NCI-H2107 treated with DMSO at 0.1 percent for 48 hours (cell line): ENCODE data around the gene ZNF496.
"Not testable (repeated sequence)": the region's sequence is repeated elsewhere in the genome, so short reads cannot be mapped to it uniquely, and the experiment has no call there.

Experiments used
- DNase-seq: peaks from one replicate; lab custom pipeline; 2025; ENCODE audit not compliant: unreplicated experiment; lab: John Stamatoyannopoulos, UW

The ZNF496 gene

DNA sequence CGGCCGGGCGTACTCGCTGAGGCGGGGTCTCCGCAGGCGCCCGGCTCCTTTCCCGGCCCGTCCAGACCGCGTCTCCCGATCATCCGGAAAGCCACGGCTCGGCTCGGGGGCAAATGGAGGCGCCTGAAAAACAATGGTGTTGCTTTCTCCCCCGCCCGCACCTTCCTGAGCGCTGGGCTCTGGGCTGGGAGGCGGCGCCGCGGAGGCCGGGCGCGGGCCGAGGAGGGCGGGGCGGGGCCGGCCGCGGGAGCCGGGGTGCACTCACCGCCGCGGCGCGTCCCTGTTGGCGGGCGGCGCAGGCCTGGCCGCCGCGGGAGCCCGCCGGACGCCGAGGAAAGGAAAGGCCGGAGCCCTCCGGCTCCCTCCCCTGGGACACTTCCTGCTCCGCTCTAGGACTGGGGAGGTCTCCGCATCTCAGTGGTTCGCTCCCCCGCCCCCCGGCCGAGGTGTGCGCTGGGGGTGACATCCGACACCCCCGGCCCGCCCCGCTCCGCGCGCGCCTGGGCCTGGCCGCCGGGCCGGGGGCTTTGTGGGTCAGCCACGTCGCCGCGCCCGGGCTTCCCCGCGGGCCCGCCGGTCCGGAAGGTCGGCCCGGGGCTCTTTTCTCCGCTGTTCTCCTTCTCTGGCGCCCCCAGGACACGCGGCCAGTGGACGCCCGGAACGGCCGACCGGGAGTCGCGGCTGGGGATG is at the start of gene ZNF496:
Gene ZNF496 (minus strand): TSS at position 343 of the 690 bp plus-strand sequence. CDS start 2,289 bp downstream, outside the sequence.
- DNase-seq, result peak; percentile 72

DNA sequence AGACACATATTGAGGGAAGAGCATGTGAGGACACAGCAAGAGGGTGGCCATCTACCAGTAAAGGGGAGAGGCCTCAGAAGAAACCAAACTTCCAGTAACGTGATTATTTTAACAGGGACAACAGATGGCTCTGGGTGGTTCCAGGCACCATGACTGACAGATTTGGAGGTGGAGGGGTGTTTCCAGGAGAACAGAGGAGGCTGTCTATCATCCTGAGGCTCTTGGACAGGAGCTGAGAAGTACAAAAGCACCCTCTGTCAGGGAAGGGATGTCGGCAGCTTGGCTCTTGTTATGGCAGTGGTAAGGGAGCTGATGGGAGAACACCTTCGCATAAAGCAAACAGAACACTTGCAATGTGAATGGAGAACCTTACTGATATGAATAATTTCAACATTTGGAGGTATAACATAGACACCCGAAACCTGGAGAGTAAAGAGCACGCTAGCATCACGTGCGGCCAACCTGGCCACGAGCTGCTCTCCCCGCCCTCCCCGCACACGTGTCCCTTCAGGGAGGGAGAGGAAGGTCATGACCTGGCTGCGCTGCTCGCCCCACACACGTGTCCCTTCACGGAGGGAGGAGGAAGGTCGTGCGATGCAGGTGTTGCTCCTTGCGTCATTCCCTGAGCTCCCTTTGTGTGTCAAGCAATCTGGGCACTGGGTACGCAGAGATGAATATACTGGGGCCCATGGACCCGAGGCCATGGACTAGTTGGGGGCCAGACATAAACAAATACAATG is 46.8 kb upstream of the ZNF496 start:
- no peak for DNase-seq

DNA sequence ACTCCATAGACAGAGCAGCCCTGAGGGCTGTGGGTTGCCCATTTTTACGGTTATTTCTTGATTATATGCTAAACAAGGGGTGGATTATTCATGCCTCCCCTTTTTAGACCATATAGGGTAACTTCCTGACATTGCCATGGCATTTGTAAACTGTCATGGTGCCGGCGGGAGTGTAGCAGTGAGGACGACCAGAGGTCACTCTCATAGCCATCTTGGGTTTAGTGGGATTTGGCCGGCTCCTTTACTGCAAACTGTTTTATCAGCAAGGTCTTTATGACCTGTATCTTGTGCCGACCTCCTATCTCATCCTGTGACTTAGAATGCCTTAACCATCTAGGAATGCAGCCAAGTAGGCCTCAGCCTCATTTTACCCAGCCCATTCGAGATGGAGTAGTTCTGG is 46.0 kb upstream of the ZNF496 start:
- DNase-seq, result not testable (repeated sequence)

DNA sequence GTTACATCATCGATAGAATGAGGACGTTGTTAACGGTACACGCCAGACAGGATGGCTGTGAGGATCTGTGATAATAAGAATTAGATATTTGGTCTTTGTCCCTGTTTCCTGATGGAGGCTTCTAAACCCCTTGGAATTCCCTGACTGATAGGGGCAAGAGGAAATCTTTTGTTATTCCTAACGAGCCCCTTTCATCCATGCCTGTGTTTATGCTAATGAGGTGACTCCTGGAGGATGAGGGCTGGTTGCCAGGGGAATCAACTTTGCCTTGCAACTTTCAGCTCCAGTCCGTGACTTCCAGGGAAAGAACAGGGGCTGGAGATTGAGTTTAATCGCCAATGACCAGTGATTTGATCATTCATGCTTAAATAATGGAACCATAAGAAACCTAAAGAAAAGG is 45.0 kb upstream of the ZNF496 start:
- no peak for DNase-seq

DNA sequence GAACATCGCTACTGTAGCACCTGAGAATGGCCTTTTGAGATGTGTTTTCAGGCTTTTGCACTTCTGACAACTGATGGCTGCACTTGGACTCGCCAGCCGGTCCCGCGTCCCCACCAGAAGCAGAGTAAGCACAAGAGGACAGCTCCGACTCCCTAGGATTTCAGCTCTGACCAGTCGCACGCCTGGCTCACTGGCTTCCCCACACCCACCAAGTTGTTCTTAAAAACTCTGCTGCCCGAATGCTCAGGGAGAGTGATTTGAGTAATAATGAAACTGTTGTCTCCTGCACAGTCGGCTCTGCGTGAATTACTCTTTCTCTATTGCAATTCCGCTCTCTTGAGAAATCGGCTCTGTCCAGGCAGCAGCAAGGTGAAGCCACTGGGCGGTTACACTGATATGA is 44.1 kb upstream of the ZNF496 start:
- DNase-seq, result no peak

DNA sequence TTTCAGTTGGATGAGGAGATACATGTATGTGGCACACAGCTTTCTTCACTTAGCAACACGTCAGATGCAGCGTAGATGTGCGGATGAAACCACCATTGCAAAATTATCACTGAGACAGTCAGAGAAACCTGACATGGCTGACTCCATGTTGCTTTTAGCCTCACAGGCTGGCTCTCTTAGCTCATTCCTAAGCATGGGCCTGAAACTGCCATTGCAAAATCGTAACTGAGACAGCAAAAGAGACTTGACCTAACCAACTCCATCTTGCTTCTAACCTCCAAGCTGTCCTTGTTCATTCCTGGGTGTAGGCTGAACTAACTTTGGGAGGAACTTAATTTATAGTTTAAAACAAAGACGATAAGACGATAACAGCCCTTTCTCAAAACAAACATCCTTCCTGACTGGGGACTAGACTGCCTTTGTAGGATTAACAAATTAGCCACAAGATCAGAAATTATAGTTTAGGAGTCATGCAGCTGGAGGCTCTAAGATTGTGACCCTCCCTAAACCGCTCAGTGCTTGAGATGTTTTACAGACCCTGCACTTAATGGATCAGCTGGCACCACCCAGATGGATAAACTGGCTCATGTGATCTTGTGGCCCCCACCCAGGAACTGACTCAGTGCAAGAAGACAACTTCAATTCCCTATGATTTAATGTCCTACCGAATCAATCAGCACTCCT is 43.1 kb upstream of the ZNF496 start:
- not testable (repeated sequence) for DNase-seq

DNA sequence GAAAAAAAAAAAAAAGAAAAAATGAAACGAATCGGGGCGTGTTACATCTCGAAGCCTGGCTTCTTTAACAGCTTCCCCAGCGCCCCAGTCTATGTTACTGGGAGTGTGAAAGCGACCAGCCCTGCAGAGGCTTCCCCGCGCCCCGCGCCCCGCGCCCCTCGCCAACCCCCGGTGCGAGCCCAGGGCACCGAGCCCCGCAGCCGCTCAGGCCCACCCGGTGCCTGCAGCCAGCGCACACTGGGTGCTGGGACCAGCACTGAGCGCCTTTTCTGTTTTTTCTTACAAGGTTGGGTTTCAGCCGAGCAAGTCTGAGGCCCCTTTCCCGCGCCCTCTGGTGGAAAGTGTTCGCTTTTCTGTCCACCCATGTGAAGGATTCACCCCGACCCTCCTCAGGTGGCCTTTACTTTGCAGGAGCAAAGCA is 42.1 kb upstream of the ZNF496 start:
- DNase-seq, result no peak

DNA sequence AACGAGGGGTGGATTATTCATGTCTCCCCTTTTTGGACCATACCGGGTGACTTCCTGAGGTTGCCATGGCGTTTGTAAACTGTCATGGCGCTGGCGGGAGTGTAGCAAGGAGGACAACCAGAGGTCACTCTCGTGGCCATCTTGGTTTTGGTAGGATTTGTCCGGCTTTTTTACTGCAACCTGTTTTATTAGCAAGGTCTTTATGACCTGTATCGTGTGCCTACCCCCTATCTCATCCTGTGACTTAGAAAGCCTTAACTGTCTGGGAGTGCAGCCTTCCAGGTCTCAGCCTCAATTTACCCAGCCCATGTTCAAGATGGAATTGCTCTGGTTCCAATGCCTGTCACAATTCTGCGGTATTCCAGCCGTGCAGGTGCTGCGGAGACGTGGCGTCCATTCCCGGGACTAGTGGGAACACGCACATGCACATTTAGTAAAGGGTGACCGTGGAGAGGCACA is 40.2 kb upstream of the ZNF496 start:
- no peak for DNase-seq

DNA sequence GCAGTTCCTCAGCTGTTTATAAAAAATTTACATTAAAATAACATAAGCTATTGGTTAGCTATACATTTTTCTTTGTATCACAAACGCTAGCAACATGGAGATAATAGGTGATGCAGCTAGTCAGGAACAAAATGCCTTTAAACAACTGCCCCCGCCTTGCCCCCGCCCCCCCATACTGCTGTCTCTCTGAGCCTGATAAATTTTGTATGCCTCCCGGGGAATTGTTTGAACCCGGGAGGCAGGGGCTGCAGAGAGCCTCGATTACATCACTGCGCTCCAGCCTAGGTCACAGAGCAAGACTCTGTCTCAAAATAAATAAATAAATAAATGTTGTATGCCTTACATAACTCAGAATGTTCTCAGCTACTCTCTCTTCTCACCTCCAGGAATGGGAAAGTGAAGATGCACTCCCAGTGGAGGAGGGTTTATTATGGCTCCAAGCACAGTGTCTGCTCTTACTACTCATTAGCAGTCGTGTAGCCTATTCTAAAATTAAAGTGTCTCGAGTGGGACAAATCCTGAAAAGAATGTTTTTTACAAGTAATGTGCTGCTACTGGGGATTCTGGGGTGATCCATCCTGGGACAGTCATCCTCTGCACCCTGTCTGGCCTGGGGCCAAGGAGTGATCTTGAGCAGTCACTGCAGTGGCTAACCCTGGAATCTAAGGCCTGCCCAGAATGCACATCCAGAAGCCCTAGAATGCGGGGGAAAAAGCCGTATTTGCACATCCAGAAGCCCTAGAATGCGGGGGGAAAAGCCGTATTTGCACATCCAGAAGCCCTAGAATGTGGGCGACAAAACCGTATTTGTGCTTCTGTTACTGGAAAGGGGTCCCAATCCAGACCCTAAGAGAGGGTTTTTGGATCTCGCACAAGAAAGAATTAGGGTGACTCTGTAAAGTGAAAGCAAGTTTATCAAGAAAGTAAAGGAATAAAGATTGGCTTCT is 39.4 kb upstream of the ZNF496 start:
- no peak for DNase-seq

DNA sequence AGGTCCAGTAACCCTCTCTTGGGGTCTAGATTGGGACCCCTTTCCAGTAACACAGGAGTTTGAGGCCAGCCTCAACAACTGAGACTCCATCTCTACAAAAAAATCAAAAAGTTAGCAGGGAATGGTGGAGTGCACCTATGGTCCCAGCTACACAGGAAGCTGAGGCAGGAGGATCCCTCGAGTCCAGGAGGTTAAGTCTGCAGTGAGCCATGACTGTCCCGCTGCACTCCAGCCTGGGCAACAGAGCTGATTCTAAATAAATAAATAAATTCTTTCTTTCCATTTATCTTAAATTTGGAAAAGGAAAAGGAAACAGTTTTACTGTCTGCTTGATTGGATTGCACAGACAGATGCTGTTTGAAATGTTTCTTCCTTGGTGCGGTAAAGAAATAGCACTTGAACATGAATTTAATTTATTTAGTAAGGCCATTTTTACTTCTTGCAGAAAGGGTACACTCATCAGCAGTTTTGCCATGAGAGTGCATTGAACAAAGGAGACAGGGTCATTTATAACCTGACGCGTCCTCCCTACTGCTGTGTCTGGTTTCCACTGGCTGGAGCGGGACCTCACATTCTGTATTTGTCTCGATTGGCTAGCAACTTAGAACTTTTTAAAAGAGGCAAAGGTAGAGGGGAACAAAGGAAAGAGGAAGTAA is 37.0 kb upstream of the ZNF496 start:
- DNase-seq, result no peak

DNA sequence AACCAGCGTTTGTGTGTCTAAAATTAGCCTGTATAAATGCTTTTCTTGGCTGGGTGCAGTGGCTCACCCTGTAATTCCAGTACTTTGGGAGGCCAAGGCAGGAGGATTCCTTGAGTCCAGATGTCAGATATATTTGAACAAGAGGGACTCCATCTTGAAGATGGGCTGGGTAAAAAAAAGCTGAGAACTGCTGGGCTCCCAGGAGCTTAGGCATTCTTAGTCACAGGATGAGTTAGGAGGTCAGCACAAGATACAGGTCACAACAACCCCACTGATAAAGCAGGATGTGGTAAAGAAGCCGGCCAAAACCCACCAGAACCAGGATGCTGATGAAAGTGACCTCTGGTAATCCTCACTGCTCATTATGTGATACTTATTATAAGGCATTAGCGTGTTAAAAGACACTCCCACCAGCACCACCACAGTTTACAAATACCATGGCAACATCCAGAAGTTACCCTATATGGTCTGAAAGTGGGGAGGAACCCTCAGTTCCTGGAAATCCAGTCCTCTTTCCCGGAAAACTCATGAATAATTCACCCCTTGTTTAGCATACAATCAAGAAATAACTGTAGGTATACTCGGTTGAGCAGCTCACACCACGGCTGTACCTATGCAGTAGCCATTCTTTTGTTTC is 36.2 kb upstream of the ZNF496 start:
- no peak for DNase-seq

DNA sequence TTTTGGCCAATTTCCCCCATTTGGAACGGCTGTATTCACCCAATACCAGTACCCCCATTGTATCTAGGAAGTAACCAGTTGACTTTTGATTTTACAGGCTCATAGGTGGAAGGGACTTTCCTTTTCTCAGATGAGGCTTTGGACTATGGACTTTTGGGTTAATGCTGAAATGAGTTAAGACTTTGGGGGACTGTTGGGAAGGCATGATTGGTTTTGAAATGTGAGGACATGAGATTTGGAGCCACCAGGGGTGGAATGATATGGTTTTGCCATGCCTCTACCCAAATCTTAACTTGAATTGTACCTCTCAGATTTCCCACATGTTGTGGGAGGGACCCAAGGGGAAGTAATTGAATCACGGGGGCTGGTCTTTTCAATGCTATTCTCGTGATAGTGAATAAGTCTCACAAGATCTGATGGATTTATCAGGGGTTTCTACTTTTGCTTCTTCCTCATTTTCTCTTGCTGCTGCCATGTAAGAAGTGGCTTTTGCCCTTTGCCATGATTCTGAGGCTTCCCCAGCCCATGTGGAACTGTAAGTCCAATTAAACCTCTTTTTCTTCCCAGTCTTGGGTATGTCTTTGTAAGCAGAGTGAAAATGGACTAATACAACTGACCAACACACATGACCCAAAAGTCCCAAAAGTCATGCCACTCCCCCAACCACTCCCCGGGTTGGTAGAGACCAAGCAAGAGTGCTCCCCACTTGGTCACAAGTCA is 35.4 kb upstream of the ZNF496 start:
- no peak for DNase-seq

DNA sequence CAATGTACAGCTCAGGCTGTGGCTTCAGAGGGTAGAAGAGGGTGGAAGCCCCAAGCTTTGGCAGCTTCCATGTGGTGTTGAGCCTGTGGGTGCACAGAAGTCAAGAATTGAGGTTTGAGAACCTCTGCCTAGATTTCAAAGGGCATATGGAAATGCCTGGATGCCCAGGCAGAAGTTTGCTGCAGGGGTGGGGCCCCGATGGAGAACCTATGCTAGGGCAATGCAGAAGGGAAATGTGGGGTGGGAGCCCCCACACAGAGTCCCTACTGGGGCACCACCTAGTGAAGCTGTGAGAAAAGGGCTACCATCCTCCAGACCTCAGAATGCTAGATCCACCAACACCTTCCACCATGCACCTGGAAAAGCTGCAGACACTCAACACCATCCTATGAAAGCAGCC is 34.7 kb upstream of the ZNF496 start:
- DNase-seq, result not testable (repeated sequence)

DNA sequence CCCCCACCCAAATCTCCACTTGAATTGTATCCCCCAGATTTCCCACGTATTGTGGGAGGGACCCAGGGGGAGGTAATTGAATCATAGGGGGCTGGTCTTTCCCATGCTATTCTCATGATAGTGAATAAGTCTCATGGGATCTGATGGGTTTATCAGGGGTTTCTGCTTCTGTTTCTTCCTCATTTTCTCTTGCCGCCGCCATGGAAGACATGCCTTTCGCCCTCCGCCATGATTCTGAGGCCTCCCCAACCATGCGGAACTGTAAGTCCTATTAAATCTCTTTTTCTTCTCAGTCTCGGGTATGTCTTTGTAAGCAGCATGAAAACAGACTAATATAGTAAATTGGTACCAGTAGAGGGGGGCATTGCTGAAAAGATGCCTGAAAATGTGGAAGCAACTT is 33.4 kb upstream of the ZNF496 start:
- DNase-seq, result no peak

DNA sequence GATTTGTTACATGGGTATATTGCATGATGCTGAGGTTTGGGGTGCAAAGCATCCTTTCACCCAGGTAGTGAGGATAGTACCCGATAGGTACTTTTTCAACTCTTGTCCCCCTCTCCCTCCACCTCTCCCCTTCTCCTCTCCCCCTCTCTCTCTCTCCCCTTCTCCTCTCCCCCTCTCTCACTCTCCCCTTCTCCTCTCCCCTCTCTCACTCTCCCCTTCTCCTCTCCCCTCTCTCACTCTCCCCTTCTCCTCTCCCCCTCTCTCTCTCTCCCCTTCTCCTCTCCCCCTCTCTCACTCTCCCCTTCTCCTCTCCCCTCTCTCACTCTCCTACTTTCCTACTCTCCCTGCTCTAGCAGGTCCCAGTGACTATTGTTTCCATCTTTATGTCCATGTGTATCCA is 31.3 kb upstream of the ZNF496 start:
- DNase-seq, result not testable (repeated sequence)

DNA sequence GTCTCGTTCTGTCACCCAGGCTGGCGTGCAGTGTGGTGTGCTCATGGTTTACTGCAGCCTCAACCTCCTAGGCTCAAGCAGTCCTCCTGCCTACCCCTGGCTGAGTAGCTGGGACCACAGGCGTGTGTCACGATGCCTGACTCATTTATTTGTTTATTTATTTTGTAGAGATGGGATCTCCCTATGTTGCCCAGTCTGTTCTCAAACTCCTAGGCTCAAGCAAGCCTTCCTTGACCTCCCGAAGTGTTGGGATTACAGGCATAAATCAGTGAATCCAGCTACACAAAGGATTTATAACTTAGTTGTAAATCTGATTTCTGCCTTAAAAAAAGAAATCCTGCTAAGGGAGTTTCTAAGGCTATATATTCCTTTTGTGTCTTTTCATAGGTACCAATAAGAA is 30.5 kb upstream of the ZNF496 start:
- DNase-seq, result no peak

DNA sequence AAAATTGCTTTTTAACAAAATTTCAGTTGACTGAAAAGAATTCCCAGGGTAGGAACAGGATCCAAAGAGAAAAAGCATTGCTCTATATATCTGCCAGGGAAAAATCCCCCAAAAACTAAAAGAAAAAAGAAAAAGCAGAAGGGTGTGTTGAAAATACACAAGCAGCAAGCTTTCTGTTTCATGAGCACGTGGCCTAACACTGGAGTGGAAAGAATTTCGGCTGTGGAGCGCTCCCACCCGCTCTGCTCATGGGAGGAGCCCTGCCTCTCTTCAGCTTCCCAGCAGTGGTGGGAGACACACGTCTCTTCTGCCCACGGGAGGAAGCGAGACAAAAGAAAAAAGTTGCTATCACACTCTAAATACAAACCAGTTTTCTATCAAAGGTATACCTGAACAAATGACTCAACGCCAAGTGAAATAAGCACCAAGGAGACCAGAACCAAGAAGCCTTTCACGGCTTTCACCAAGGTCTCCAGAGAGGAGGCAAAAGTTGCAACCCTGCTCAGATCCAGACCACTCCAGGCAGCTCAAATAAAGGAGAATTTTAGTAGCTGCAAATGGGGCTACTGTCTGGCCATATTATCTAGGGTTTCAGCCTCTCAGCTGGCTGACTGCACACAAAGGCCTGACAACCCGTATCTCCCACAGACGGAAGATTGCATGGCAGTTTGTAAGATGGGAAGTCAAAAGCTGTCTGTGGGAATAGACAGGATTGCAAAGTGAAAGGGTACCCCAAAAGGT is 29.5 kb upstream of the ZNF496 start:
- DNase-seq, result no peak

DNA sequence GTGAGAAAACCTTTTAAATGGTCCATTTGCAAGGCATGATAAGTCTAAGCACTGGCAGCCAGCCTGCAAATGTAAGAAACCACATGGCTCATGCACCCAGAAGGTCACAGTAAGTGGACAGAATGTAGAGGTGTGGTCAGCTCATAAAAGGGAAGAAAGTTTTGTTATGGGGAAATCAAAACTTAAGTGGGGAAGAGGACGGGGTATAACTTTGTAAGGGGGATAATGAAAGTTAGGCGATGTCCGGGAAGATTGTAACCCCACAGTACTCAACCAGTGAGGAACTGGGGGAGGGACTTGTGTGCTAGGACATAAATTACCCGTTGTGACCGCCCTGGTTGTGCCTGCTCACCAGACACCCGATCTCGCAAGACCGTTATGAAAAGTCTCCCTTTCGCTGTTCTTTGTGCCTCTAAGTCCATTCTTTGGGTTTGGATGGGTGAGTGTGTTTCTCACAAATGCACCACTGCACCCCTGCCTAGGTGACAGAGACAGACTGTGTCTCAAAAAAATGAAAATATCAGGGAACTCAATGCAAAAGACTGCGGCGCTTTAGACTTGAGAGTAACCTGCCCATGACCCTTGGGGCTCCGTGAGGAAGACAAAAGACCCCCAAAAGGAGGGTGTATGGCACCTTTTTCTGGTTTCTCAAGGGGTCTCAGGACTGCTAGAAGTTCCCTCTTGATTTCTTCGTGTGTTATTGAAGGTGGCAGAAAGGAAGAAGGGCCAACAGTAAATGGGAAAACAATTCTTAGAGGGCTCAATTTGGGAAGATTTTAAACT is 28.6 kb upstream of the ZNF496 start:
- no peak for DNase-seq
